Heart left ventricle (tissue), 16 donors: ENCODE measurements around the gene MRPL4. TPM values are rescaled to one million over a fixed set of nuclear protein-coding genes. Genes with fewer than 3 reads are reported as not detected.

ENCODE experiments used
- ATAC-seq, 4 donors: fragments of 200-7000 bp; cut with Tn5 transposase; one replicate each; pipeline ENCODE4 v1.9.1; 2020 to 2022; ENCODE audit warnings: moderate library complexity in 4 of 4, mild to moderate bottlenecking in 3 of 4, moderate number of reproducible peaks in 1 of 4
- DNase-seq, 5 donors: peaks; one replicate each; pipeline ENCODE4 v3.0.0-alpha.2; 2020
- H3K27ac ChIP-seq, 12 donors: fragments of 200-600 bp; sonication (generic) in 4 of 12; one replicate each; pipeline versions ENCODE4 v1.5.0 to v1.8.0; 2016 to 2022; ENCODE audit warnings: mild to moderate bottlenecking in 2 of 12
- H3K27me3 ChIP-seq, 9 donors: fragments of 200-600 bp; sonication (generic) in 2 of 9; one replicate each; pipeline versions ENCODE4 v1.5.1 to v1.8.0; 2016 to 2022; ENCODE audit warnings: mild to moderate bottlenecking in 3 of 9
- H3K36me3 ChIP-seq, 9 donors: fragments of 200-600 bp; sonication (generic) in 2 of 9; one replicate each; pipeline versions ENCODE4 v1.5.0 to v1.8.0; 2018 to 2022; ENCODE audit warnings: mild to moderate bottlenecking in 2 of 9
- H3K4me1 ChIP-seq, 12 donors: fragments of 200-600 bp; sonication (generic) in 4 of 12; one replicate each; pipeline versions ENCODE4 v1.5.0 to v1.8.0; 2016 to 2022; ENCODE audit warnings: mild to moderate bottlenecking in 3 of 12
- H3K4me3 ChIP-seq, 12 donors: fragments of 200-600 bp; sonication (generic) in 4 of 12; one replicate each; pipeline versions ENCODE4 v1.5.0 to v1.8.0; 2017 to 2022; ENCODE audit warnings: mild to moderate bottlenecking in 9 of 12, moderate library complexity in 4 of 12
- H3K9me3 ChIP-seq, 12 donors: fragments of 200-600 bp; sonication (generic) in 4 of 12; one replicate each; pipeline versions ENCODE4 v1.5.0 to v1.8.0; 2016 to 2022; ENCODE audit warnings: mild to moderate bottlenecking in 1 of 12
- CTCF ChIP-seq, 12 donors: fragments of 200-600 bp; sonication (generic) in 4 of 12; IDR thresholded peaks; one replicate each; pipeline versions ENCODE4 v1.5.0 to v1.8.0; 2018 to 2022; ENCODE audit warnings: antibody characterized with exemption in 12 of 12, mild to moderate bottlenecking in 5 of 12
- POLR2A ChIP-seq, 2 donors: fragments of 450-650 bp; IDR thresholded peaks; one replicate each; pipeline ENCODE4 v1.6.1; 2017; ENCODE audit warnings: antibody characterized with exemption in 2 of 2, mild to moderate bottlenecking in 2 of 2, moderate library complexity in 2 of 2
- WGBS, 4 donors: extraction: QIAGEN DNeasy Blood & Tissue Kit in 2 of 4; methylation state at CpG; one replicate each; pipeline versions ENCODE4 v1.1.5 to v1.1.7; 2013 to 2018; 5-methylcytosine and 5-hydroxymethylcytosine counted together
- intact Hi-C, 10 donors: fragments of 100-400 bp; cut with DNase I; formaldehyde crosslinking; loops; one replicate each; pipeline versions ENCODE4 v1.11.1 to v1.14.2; 2022
- polyA plus RNA-seq, 2 donors: library from polyadenylated mRNA; stranded (reverse); fragments of 200-250 nt; gene quantifications; one replicate each; pipeline ENCODE4 v1.2.3, GENCODE V29; 2013
- total RNA-seq, 9 donors: library from RNA; depleted of rRNA in 2 of 9; stranded (reverse); fragments of >200 nt in 2 of 9; fragmentation: NEBNext Ultra II Directional in 3 of 9; extraction: Animal tissue kit (Norgen Biotek cat#: 25700) in 3 of 9; gene quantifications; one replicate each; pipeline versions ENCODE4 v1.1.0 to v1.2.4, GENCODE V29; 2016 to 2023
- donor health status: ischemic (EF 13 %, LVEDD 7.1; RV severe dilation, severe dysfunction).
- donor health status: healthy with polysubstance abuse.
- donor health status: DM: no; HTN: yes; CAD: no.
- donor health status: DM: no; HTN: no; CAD: no.
- donor health status: ischemic (EF 25% LVEDD 6.9; RV normal size, moderate dysfunction).
- donor health status: ischemic (EF 25% LVEDD 5.7; RV mildly dilated, moderate dysfunction).
- donor health status: healthy.
- donor health status: DM: yes; HTN: yes; CAD: no.
- donor health status: ischemic (EF 35%, LVEDD 5.7; RV mildly dilated, moderate dysfunction).
- donor health status: nonischemic (EF 11% LVEDD 7.7; RV severe dilation, severe dysfunction).
- donor health status: DM: yes; HTN: yes; CAD: no.
- donor health status: PGD.
- donor health status: ischemic (EF 29% LVEDD 5.4; RV normal size, mild dysfunction).
- donor health status: nonischemic (EF 23%, LVEDD 6.1; RV moderate dilation, normal function).

Gene MRPL4
- total and polyA plus RNA-seq, 11 donors, result 37.7 to 123 (median 68.2) TPM

DNA sequence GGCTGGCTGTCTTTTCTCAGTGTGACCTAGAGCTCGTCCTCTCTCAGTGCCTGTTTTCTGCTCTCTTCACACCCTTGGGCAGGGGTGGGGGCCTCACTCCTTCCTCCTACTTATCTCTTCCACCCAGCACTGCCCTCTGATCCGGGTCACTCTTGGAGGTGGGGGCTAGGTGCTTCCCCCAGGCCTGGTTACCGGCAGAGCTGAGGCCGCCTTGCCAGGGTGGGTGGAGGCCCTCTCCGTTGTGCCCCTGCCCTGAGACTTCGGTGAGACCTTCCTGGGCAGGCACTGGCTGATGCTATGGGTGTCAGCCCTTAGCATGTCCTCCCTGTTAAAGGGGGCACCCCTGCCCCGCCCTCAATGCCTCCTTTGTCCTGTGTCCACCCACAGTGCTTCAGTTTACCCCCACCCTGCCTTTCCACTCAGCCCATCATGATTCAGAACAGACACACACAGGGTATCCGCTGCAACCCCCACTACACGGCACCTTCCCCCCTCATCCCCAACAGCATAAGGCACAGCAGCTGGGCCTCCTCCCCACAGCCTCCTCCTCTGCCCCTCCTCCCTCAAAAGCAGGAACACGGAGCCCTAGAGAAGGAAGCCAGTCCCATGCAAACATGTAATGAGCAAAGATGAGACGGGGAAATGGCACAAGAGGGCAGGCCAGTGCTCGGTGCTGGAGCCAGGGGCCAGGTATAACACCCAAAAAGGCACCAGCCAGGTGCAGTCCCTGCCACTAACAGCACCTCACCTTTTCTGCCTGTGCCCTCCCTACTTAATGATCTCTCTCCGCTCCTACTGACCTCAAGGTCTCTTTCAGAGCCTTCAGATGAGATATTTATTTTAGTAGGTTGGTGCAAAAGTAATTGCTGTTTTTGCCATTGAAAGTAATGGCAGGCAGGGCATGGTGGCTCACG, 47.8 kb downstream of the MRPL4 start:
- intact Hi-C loops, result no loop called here
- DNase-seq (no peak), ATAC-seq (peak in 1 of 4 donors; percentile 51)
- no peaks in the 10 kb centered on the region for H3K9me3 ChIP-seq
- no peak overlapping the region for H3K4me3 ChIP-seq
- peaks cover 0 to 30% (median 8%) of the 10 kb centered on the region in 12 donors for H3K4me1 ChIP-seq
- no peaks in the 10 kb centered on the region for H3K36me3 ChIP-seq
- TF ChIP-seq POLR2A (IDR thresholded peaks at IDR 0.05) (no peak), CTCF (IDR thresholded peaks at IDR 0.05) (no peak)
- 41 to 57% (median 45%) methylated on average over 14 of the region's 14 CpGs for WGBS, 4 donors
- H3K27me3 ChIP-seq, result peaks cover 12 to 61% (median 23%) of the 10 kb centered on the region in 9 donors
- H3K27ac ChIP-seq, result peak overlapping the region in 1 of 12 donors; percentile 13

- peaks cover 0 to 19% (median 0%) of the 10 kb centered on the region in 12 donors for H3K4me1 ChIP-seq
- intact Hi-C loops, result no loop called here
- H3K27ac ChIP-seq, result peak overlapping the region in 1 of 12 donors; percentile 60
- peak overlapping the region in 1 of 12 donors; percentile 37 for H3K4me3 ChIP-seq
- peak in 2 of 5 donors; percentile 47 to 52 for DNase-seq
- peak in 2 of 4 donors; percentile 62 to 66 for ATAC-seq
- TF ChIP-seq POLR2A (IDR thresholded peaks at IDR 0.05) (no peak), CTCF (IDR thresholded peaks at IDR 0.05) (no peak)
- H3K9me3 ChIP-seq, result no peaks in the 10 kb centered on the region
- peaks cover 0 to 7% (median 0%) of the 10 kb centered on the region in 9 donors for H3K36me3 ChIP-seq
- WGBS, 4 donors, result 79 to 87% (median 82%) methylated on average over 11 to 17 of the region's 17 CpGs
- peaks cover 0 to 10% (median 0%) of the 10 kb centered on the region in 9 donors for H3K27me3 ChIP-seq
Measured at GRCh38 chr19:10305139-10305806, 53.3 kb downstream of the MRPL4 start.

DNA sequence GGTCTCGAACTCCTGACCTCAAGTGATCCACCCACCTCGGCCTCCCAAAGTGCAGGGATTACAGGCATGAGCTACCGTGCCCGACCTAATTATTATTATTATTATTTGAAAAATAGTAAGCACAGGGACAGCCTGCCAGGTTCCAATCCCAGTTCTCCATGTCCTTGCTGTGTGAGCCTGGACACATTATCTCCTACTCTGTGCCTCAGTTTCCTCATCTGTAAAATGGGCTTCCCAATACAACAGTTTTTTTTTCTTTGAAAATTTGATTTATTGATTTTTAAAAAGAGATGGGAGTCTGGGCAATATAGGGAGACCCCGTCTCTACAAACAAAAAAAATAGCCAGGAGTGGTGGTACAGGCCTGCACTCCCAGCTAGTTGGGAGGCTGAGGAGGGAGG, 54.3 kb downstream of the MRPL4 start:
- DNase-seq, result no peak
- Histone ChIP-seq H3K36me3 (peaks cover 0 to 8% (median 4%) of the 10 kb centered on the region in 9 donors), H3K27ac (no peak overlapping the region), H3K9me3 (no peaks in the 10 kb centered on the region), H3K4me3 (no peak overlapping the region), H3K27me3 (peaks cover 0 to 4% (median 0%) of the 10 kb centered on the region in 9 donors), H3K4me1 (peaks cover 0 to 16% (median 0%) of the 10 kb centered on the region in 12 donors)
- no peak for TF ChIP-seq CTCF (IDR thresholded peaks at IDR 0.05)
- no peak for TF ChIP-seq POLR2A (IDR thresholded peaks at IDR 0.05)
- intact Hi-C loops, result no loop called here
- ATAC-seq, result no peak
- 94 to 97% (median 95%) methylated on average over 5 of the region's 5 CpGs for WGBS, 4 donors

GRCh38 chr19:10309423-10309822, 57.4 kb downstream of the MRPL4 start, which contains the start of gene ZGLP1:
Gene ZGLP1 (minus strand): TSS chr19:10309815.
- Histone ChIP-seq H3K36me3 (peaks cover 0 to 12% (median 4%) of the 10 kb centered on the region in 9 donors), H3K27ac (no peak within 1 kb of the TSS), H3K4me3 (no peak within 1 kb of the TSS), H3K27me3 (no peaks in the 10 kb centered on the region), H3K9me3 (no peaks in the 10 kb centered on the region), H3K4me1 (peaks cover 0 to 15% (median 0%) of the 10 kb centered on the region in 12 donors)
- intact Hi-C loops, result no loop called here
- TF ChIP-seq POLR2A (IDR thresholded peaks at IDR 0.05), result no peak
- no peak for TF ChIP-seq CTCF (IDR thresholded peaks at IDR 0.05)
- WGBS, 4 donors, result 92 to 97% (median 94%) methylated on average over 20 to 24 of the region's 24 CpGs
- ATAC-seq, result peak in 1 of 4 donors; percentile 7
- no peak for DNase-seq
